ENCODE measurements around the gene OTOP2.

The OTOP2 gene

DNA sequence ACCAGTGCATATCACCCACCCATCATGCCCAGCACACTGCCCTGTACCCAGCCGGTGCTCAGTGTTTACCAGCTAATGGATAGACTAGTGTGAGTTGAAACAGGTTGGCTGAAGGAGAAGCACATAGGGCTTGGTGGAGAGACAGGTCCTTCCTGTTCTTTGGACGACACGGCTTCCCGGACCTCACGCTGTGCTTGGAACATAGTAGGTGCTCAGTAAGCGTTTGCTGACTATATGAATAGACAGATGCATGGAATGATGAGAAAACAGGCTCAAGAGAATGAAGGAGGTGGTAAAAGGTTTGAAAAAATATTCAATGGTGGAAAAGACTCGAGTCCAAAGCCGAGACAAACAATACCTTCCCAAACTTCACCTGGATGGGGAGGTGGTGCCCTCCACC lies 23.9 kb upstream of the OTOP2 start:
- TF ChIP-seq POLR2AphosphoS5 (IDR thresholded peaks at IDR 0.05; ENCODE audit: low read depth) (no peak), SPI1 (IDR thresholded peaks at IDR 0.05; ENCODE audit: borderline replicate concordance, low read depth) (no peak), GABPA (IDR thresholded peaks at IDR 0.05; ENCODE audit: low read depth) (no peak)
- TF ChIP-seq, protein P1, sequence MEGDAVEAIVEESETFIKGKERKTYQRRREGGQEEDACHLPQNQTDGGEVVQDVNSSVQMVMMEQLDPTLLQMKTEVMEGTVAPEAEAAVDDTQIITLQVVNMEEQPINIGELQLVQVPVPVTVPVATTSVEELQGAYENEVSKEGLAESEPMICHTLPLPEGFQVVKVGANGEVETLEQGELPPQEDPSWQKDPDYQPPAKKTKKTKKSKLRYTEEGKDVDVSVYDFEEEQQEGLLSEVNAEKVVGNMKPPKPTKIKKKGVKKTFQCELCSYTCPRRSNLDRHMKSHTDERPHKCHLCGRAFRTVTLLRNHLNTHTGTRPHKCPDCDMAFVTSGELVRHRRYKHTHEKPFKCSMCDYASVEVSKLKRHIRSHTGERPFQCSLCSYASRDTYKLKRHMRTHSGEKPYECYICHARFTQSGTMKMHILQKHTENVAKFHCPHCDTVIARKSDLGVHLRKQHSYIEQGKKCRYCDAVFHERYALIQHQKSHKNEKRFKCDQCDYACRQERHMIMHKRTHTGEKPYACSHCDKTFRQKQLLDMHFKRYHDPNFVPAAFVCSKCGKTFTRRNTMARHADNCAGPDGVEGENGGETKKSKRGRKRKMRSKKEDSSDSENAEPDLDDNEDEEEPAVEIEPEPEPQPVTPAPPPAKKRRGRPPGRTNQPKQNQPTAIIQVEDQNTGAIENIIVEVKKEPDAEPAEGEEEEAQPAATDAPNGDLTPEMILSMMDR (IDR thresholded peaks at IDR 0.05; ENCODE audit: insufficient read depth, low read length), result no peak
- TF ChIP-seq, protein P2, sequence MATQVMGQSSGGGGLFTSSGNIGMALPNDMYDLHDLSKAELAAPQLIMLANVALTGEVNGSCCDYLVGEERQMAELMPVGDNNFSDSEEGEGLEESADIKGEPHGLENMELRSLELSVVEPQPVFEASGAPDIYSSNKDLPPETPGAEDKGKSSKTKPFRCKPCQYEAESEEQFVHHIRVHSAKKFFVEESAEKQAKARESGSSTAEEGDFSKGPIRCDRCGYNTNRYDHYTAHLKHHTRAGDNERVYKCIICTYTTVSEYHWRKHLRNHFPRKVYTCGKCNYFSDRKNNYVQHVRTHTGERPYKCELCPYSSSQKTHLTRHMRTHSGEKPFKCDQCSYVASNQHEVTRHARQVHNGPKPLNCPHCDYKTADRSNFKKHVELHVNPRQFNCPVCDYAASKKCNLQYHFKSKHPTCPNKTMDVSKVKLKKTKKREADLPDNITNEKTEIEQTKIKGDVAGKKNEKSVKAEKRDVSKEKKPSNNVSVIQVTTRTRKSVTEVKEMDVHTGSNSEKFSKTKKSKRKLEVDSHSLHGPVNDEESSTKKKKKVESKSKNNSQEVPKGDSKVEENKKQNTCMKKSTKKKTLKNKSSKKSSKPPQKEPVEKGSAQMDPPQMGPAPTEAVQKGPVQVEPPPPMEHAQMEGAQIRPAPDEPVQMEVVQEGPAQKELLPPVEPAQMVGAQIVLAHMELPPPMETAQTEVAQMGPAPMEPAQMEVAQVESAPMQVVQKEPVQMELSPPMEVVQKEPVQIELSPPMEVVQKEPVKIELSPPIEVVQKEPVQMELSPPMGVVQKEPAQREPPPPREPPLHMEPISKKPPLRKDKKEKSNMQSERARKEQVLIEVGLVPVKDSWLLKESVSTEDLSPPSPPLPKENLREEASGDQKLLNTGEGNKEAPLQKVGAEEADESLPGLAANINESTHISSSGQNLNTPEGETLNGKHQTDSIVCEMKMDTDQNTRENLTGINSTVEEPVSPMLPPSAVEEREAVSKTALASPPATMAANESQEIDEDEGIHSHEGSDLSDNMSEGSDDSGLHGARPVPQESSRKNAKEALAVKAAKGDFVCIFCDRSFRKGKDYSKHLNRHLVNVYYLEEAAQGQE (IDR thresholded peaks at IDR 0.05; ENCODE audit: insufficient replicate concordance, low read depth), result no peak
- H3K4me3 ChIP-seq (replicated peaks; ENCODE audit: insufficient read depth, low read length), result no peak overlapping the region
- DNase-seq (ENCODE audit: low read depth in 1 of 2, low spot score in 1 of 2), result no peak
- H3K27ac ChIP-seq (replicated peaks), result no peak overlapping the region
- H3K27me3 ChIP-seq (ENCODE audit: insufficient read depth, poor library complexity, severe bottlenecking), result peaks cover 6% of the 10 kb centered on the region

DNA sequence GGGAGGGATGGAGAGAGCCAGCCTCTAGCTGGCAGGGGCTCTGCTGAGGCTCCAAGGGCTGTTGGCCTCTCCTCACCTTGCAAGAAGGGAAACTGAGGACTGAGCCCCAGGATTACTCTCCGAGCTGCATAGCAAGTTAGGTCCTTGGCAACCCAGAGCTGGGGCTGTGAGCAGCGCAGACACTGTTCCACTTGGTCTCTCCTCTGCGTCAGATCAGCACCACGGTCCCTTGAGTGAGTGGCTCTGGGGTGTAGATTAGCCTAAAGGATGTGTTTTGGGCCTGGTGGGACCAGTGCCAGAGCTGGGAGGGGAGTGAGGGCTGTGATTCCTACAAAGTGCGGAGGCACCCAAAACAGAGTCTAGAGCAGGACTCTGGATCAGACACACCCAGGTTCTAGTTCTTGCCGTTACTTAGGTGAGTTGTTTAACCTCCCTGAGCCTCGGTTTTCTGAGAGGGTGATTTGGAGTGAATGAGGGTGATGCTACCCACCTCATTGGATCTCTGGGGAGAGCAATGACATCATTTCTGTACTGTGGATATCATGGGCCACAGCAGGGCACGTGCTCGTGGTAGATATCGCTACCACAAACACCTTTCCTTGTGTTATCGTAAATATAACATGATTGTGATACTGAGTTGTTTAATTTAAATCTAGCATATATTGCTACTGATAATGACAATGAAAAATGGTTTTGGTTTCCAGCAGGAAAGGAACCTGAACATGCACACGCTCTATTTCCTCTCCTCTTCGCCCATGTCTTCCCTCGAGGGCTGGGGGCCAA lies 22.5 kb upstream of the OTOP2 start:
- no peak for TF ChIP-seq POLR2AphosphoS5 (IDR thresholded peaks at IDR 0.05; ENCODE audit: low read depth)
- TF ChIP-seq, protein P2 (IDR thresholded peaks at IDR 0.05; ENCODE audit: insufficient replicate concordance, low read depth), result no peak
- TF ChIP-seq GABPA (IDR thresholded peaks at IDR 0.05; ENCODE audit: low read depth), result no peak
- TF ChIP-seq, protein P1 (IDR thresholded peaks at IDR 0.05; ENCODE audit: insufficient read depth, low read length), result no peak
- H3K27ac ChIP-seq (replicated peaks), result no peak overlapping the region
- no peak overlapping the region for H3K4me3 ChIP-seq (replicated peaks; ENCODE audit: insufficient read depth, low read length)
- peaks cover 6% of the 10 kb centered on the region for H3K27me3 ChIP-seq (ENCODE audit: insufficient read depth, poor library complexity, severe bottlenecking)
- DNase-seq (ENCODE audit: low read depth in 1 of 2, low spot score in 1 of 2), result no peak

DNA sequence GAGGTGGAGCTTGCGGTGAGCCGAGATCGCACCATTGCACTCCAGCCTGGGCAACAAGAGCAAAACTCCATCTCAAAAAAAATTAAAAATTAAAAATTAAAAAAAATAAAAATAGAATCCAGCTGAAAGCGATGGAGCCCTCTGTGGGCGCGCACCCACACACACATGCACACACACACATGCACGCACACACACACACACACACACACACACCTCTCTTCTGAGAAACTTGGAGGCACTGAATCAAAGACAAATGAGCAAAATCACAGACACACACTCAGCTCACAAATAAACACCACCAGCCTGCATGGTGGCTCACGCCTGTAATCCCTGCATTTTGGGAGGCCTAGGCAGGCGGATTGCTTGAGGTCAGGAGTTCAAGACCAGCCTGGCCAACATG lies 21.0 kb upstream of the OTOP2 start:
- no peak for DNase-seq (ENCODE audit: low read depth in 1 of 2, low spot score in 1 of 2)
- no peaks in the 10 kb centered on the region for H3K27me3 ChIP-seq (ENCODE audit: insufficient read depth, poor library complexity, severe bottlenecking)
- TF ChIP-seq, protein P1 (IDR thresholded peaks at IDR 0.05; ENCODE audit: insufficient read depth, low read length), result no peak
- TF ChIP-seq SPI1 (IDR thresholded peaks at IDR 0.05; ENCODE audit: borderline replicate concordance, low read depth), result no peak
- TF ChIP-seq, protein P2 (IDR thresholded peaks at IDR 0.05; ENCODE audit: insufficient replicate concordance, low read depth), result no peak
- no peak for TF ChIP-seq POLR2AphosphoS5 (IDR thresholded peaks at IDR 0.05; ENCODE audit: low read depth)
- TF ChIP-seq GABPA (IDR thresholded peaks at IDR 0.05; ENCODE audit: low read depth), result no peak
- H3K27ac ChIP-seq (replicated peaks), result no peak overlapping the region
- H3K4me3 ChIP-seq (replicated peaks; ENCODE audit: insufficient read depth, low read length), result no peak overlapping the region
